Uterus (tissue), 4 donors: ENCODE measurements around the gene TOMM7. TPM values are rescaled to one million over a fixed set of nuclear protein-coding genes. Genes with fewer than 3 reads are reported as not detected.

Source experiments
- DNase-seq, 2 donors: peaks; one replicate each; pipeline ENCODE4 v3.0.0-alpha.2; 2019 to 2020
- H3K27ac ChIP-seq, 2 donors: fragments of 200-600 bp; sonication (generic); 1 replicate in 1 of 2; 2 replicates in 1 of 2; pipeline ENCODE4 v1.5.1; 2016 to 2018
- H3K27me3 ChIP-seq, 2 donors: fragments of 200-600 bp; sonication (generic); one replicate each; pipeline ENCODE4 v1.5.1; 2018 to 2019; ENCODE audit warnings: control low read depth in 1 of 2
- H3K36me3 ChIP-seq, 2 donors: fragments of 200-600 bp; sonication (generic); one replicate each; pipeline ENCODE4 v1.5.1; 2019; ENCODE audit warnings: control low read depth in 1 of 2
- H3K4me1 ChIP-seq, 2 donors: fragments of 200-600 bp; sonication (generic); one replicate each; pipeline ENCODE4 v1.5.1; 2018 to 2019; ENCODE audit warnings: control low read depth in 1 of 2
- H3K4me3 ChIP-seq, 2 donors: fragments of 200-600 bp; sonication (generic); 1 replicate in 1 of 2; 2 replicates in 1 of 2; pipeline ENCODE4 v1.5.1; 2018 to 2019; ENCODE audit warnings: mild to moderate bottlenecking in 1 of 2
- H3K9me3 ChIP-seq, 2 donors: fragments of 200-600 bp; sonication (generic); one replicate each; pipeline ENCODE4 v1.5.1; 2019; ENCODE audit warnings: control low read depth in 1 of 2
- POLR2A ChIP-seq, 2 donors: fragments of 450-650 bp; IDR thresholded peaks; one replicate each; pipeline ENCODE4 v1.6.1; 2016; ENCODE audit warnings: antibody characterized with exemption in 2 of 2, mild to moderate bottlenecking in 1 of 2, moderate library complexity in 1 of 2
- intact Hi-C: fragments of 100-400 bp; cut with DNase I; formaldehyde crosslinking; loops from one replicate; pipeline ENCODE4 v1.15.1; 2023; ENCODE audit warnings: low total_unique reads
- total RNA-seq, 4 donors: library from RNA; depleted of rRNA in 3 of 4; stranded (reverse); fragments of >200 nt in 3 of 4; gene quantifications; one replicate each; pipeline versions ENCODE4 v1.1.0 to v1.2.4, GENCODE V29; 2014 to 2023
- TF ChIP-seq, protein P1 (sequence below), 4 experiments: fragments of 200-600 bp in 2 of 4; fragments of 450-650 bp in 2 of 4; sonication (generic) in 2 of 4; IDR thresholded peaks; one replicate each; pipeline ENCODE4 v1.5.1; 2016 to 2019; ENCODE audit warnings: antibody characterized with exemption in 4 of 4, mild to moderate bottlenecking in 2 of 4, moderate library complexity in 1 of 4
- donor health status: DM: yes; HTN: yes; CAD: no.

TOMM7 gene
- total RNA-seq, 4 donors from 2014 or later: 73.0 to 411 (median 210) TPM

DNA sequence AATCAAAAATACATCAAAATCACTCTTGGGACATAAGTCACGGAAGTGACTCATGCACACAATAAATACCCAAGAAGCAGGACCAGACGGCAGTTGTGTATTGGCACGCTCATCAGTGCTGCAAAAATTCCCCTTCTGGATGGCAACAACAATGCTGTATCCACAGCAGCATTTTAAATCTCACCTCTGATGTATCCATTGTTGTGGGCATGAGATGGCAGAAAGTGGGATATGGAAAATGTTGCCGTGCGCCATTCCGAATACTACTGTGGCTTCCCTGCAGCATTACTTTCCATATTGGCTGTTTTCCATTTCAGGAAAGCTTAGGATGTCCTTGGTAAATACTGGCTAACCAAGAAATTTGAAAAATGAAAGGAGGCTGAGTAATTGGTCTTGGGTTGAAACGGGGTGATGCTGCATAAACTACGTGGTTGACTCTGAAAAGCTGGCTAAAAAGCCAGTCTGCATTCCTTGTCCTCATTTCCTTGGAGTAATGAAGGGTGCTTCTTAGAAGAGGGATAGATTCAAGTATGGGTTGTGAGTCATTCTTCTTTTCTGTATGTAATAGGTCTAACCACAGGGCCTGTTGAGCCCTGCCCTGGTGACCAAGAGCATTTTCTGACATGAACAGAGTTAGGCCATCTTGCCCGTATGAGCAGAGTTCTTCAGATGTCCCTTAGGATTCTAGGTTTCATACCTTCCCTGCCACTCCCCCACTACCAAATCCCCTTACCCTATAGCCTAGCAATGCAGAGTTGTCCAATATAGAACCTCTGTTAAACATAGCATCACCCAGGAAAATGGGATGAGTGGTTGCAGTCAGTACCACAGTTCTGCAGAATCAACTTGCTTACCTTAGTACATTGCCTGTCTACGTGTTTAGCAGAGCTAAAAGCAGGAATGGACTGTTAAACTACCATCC, 36.3 kb upstream of the TOMM7 start:
- no peak for DNase-seq

DNA sequence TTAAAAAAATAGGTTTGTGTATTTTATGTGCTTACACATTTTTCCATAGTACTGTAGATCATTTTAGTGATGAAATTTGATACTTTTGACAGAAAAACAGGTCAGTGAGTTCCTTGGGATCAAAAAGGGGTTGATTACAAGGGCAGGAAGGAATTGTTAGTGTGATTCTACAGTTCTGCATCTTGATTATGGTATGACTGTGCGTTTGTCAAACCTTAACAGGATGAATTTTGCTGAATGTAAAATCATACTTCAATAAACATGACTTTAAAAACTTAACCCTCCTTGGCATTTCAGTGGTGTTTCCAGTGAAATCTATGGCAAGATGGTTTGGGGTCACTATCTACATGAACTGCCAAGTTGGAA, 35.6 kb upstream of the TOMM7 start:
- no peak for TF ChIP-seq POLR2A (IDR thresholded peaks at IDR 0.05)
- TF ChIP-seq, protein P1, sequence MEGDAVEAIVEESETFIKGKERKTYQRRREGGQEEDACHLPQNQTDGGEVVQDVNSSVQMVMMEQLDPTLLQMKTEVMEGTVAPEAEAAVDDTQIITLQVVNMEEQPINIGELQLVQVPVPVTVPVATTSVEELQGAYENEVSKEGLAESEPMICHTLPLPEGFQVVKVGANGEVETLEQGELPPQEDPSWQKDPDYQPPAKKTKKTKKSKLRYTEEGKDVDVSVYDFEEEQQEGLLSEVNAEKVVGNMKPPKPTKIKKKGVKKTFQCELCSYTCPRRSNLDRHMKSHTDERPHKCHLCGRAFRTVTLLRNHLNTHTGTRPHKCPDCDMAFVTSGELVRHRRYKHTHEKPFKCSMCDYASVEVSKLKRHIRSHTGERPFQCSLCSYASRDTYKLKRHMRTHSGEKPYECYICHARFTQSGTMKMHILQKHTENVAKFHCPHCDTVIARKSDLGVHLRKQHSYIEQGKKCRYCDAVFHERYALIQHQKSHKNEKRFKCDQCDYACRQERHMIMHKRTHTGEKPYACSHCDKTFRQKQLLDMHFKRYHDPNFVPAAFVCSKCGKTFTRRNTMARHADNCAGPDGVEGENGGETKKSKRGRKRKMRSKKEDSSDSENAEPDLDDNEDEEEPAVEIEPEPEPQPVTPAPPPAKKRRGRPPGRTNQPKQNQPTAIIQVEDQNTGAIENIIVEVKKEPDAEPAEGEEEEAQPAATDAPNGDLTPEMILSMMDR (IDR thresholded peaks at IDR 0.05): no peak
- Histone ChIP-seq H3K27me3 (no peaks in the 10 kb centered on the region), H3K36me3 (no peaks in the 10 kb centered on the region), H3K4me3 (no peak overlapping the region), H3K27ac (peak overlapping the region; percentile 44 to 79), H3K4me1 (no peaks in the 10 kb centered on the region), H3K9me3 (no peaks in the 10 kb centered on the region)
- no peak for DNase-seq
- intact Hi-C loops: no loop called here

More for the DNA sequence above, 36.3 kb upstream of the TOMM7 start:
- peak overlapping the region; percentile 44 to 79 for H3K27ac ChIP-seq
- no peaks in the 10 kb centered on the region for H3K36me3 ChIP-seq
- no peaks in the 10 kb centered on the region for H3K4me1 ChIP-seq
- TF ChIP-seq POLR2A (IDR thresholded peaks at IDR 0.05): no peak
- TF ChIP-seq, protein P1 (IDR thresholded peaks at IDR 0.05): no peak
- no peak overlapping the region for H3K4me3 ChIP-seq
- H3K9me3 ChIP-seq: no peaks in the 10 kb centered on the region
- intact Hi-C loops: no loop called here
- H3K27me3 ChIP-seq: no peaks in the 10 kb centered on the region

DNA sequence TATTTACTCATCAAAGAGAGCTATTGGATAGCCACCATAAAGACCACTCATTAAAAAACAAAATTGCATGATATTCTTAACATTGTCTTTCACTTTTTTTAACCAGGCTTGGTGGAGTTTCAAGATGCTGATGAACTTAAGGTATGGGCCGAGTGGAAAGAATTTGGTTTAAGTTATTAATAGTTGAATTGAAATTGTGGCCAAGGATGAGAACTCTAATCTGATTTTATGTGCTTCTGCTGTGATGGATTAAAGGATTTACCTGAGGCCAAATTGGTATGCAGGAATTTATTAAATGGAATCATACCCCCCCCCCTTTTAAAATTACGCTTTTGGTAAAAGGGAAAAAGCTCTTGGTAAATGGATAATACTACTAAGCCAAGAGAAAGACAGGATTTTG, 33.8 kb upstream of the TOMM7 start:
- Histone ChIP-seq H3K9me3 (no peaks in the 10 kb centered on the region), H3K27ac (peak overlapping the region; percentile 97 to 98), H3K4me1 (no peaks in the 10 kb centered on the region), H3K36me3 (no peaks in the 10 kb centered on the region), H3K4me3 (no peak overlapping the region), H3K27me3 (no peaks in the 10 kb centered on the region)
- TF ChIP-seq, protein P1 (IDR thresholded peaks at IDR 0.05): no peak
- TF ChIP-seq POLR2A (IDR thresholded peaks at IDR 0.05): no peak
- intact Hi-C loops: no loop called here
- no peak for DNase-seq

DNA sequence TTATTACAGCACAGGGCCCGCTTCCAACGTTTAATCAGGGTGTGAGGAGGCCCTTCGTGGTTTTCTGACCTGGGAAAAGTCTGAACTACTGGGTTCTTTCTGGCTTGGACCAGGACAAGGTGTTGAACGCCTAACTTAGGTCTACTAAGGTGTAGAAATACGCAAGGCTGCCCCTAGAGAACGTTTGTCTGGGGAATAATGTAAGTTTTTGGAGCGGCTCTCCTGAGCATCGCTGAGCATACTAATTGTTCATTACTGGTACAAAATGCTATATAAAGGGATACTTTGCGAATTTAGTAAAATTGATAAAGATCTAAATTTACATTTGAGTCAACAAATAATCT, 32.4 kb upstream of the TOMM7 start:
- intact Hi-C loops: no loop called here
- TF ChIP-seq, protein P1 (IDR thresholded peaks at IDR 0.05): no peak
- no peak for TF ChIP-seq POLR2A (IDR thresholded peaks at IDR 0.05)
- H3K9me3 ChIP-seq: no peaks in the 10 kb centered on the region
- H3K36me3 ChIP-seq: no peaks in the 10 kb centered on the region
- peak overlapping the region; percentile 97 to 98 for H3K27ac ChIP-seq
- peak overlapping the region; percentile 76 to 92 for H3K4me3 ChIP-seq
- DNase-seq: no peak
- H3K4me1 ChIP-seq: no peaks in the 10 kb centered on the region
- H3K27me3 ChIP-seq: no peaks in the 10 kb centered on the region
